Measurements from ENCODE around the gene ANTKMT.

ANTKMT gene

DNA sequence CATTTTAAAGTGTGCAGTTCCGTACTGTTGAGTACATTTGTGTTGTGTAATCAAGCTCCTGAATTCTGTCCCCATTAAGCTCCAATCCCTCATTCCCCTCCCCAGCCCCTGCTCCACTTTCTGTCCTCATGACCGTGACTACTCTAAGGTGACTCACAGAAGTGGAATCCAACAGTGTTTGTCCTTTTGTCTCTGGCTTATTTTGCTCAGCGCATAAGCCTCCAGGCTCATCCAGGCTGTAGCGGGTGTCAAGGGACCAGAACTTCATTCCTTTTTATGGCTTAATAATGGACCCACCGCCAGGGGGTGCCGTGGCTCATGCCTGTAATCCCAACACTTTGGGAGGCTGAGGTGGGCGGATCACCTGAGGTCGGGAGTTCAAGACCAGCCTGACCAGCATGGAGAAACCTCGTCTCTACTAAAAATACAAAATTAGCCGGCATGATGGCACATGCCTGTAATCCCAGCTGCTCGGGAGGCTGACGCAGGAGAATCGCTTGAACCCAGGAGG lies 8.2 kb upstream of the ANTKMT start:
- DNase-seq (ENCODE audit: low read depth in 2 of 3, low spot score in 1 of 3) = peak; percentile 55 to 64 (median 61)

DNA sequence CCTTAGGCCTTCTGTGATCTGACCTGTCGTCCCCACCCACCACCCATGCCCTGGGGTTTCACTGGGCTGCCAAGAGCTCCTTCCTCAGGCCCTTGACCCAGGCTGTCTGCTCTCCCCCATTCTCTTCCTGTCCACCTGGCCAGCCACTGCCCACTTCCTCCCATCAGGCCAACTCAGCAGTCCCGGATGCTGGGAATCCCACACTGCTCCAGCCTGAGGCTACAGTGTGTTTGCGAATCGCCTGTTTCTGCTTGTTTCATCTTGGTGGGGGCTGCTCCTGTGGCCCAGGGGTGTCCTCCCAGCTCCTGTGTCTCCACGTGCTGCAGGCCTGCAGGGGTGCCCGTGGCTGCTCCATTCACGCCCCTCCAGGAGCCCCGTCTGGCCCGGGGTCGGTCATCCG lies 6.9 kb upstream of the ANTKMT start:
- no peak for DNase-seq (ENCODE audit: low read depth in 2 of 3, low spot score in 1 of 3)

DNA sequence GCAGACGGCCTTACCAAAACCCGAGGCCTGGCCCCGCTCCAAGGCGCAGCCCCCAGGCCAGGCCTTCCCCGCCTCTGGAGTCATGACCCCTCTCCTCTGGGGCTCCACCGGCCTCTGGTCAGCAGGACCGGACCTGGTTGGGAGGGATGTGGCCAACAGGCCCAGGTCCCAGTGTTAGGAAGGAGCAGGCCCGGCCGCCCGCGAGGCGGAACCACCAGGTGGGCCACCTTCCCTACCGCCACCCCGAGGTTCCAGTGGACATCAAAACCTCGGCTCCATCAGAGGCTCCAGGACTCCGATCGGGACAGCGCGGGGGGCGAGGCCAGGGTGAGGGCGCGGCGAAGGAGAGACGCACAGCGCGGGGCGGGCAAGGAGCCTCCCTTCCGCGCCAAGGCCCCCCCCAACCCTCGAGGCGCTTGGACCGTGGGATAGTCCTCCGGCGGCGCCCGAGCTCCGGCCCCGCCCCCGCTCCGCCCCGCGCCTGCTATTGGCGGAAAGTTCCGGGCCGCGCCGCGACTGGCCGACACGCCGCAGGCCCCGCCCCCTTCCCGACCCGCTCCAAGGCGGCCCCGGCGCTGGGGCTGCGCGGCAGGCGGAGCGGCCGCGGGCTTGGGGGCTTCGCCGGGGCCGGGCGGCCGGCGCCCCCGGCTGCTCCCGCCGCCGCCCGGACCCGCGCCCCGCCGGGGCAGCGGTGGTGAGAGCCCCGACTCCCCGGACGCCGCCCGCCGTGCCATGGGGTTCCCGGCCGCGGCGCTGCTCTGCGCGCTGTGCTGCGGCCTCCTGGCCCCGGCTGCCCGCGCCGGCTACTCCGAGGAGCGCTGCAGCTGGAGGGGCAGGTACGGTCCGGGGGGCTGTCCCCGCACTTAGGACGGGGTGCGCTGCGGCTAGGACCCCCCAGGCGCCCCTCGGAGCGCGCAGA lies 6.1 kb upstream of the ANTKMT start, which contains the start of gene METRN:
Gene METRN (plus strand): TSS at position 561 of the 919 bp plus-strand sequence. CDS start 172 bp downstream, at position 733.
- peak; percentile 71 to 91 (median 86) for DNase-seq (ENCODE audit: low read depth in 2 of 3, low spot score in 1 of 3)

GRCh38 chr16:715477-716199 lies 5.3 kb upstream of the ANTKMT start:
- no peak for DNase-seq (ENCODE audit: low read depth in 2 of 3, low spot score in 1 of 3)

DNA sequence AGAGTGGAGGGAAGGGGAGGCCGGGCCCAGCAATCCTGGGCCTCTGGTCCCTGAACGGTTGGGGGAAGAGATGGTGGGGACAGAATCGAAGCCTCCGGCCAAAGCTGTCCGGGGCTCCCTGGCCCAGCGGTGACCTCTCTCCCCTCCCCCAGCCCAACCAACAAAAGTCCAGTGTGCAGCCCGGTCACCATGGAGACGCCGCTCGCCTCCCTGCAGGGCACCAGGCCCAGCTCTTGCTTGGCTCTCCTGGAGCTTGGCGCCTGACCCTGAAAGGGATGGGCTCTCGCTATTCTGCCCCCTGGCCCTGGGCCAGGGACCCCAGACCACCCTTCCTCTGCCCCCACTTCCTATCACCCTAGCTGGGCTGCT lies 4.8 kb upstream of the ANTKMT start:
- DNase-seq (ENCODE audit: low read depth in 2 of 3, low spot score in 1 of 3) = no peak

DNA sequence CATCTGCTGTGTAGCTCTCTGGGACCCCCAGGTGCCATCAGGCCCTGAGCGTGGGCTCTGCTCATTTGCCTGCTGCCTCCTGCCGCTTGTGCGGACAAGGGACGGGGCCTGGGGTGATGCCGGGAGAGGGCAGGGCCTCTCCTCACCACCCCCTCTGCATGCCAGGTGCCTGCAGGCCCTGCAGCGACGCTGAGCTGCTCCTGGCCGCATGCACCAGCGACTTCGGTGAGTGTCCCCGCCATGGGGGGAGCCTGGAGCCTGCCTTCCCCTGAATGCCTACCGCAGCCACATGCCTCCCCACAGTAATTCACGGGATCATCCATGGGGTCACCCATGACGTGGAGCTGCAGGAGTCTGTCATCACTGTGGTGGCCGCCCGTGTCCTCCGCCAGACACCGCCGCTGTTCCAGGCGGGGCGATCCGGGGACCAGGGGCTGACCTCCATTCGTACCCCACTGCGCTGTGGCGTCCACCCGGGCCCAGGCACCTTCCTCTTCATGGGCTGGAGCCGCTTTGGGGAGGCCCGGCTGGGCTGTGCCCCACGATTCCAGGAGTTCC lies 4.1 kb upstream of the ANTKMT start:
- DNase-seq (ENCODE audit: low read depth in 2 of 3, low spot score in 1 of 3) = no peak

GRCh38 chr16:717450-718245 lies 3.3 kb upstream of the ANTKMT start:
- DNase-seq (ENCODE audit: low read depth in 2 of 3, low spot score in 1 of 3) = no peak

DNA sequence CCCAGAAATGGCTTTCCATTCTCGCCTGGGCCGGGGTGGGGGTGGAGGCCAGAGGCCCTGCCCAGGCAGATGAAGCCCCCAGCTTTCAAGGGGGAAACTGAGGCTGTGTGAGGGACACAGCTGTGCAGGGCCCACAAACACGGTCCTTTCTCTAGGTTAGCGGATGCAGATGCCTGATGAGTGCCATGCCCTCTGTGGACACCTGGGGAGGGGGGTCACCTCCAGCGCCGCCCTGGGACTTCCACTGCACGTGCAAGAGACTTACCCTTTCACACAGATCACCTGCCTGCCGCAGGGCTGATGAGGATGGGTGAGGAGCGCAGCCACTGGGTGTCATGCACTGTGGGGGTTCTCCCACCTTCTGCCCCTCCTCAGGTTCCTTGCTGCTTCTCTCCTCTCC lies 2.6 kb upstream of the ANTKMT start:
- DNase-seq (ENCODE audit: low read depth in 2 of 3, low spot score in 1 of 3) = no peak

DNA sequence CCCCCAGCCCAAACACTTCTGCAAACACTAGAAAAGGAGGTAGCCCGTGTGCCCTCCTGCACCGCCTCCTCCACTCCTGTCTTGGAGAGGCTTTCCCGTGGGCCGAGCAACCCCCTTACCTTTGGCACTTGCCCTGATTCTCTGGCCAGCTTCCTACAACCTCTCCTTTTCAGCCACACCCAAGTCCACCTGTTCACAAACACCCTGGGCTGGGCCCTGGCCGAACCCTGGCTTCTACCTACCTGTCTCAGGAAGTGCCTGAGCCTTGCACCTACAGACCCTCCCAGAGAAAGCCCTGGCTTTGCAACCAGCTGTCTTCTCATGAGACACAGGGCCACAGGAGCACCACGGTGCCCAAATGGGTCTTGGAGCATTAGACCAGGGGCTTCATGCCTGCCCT lies 2.0 kb upstream of the ANTKMT start:
- no peak for DNase-seq (ENCODE audit: low read depth in 2 of 3, low spot score in 1 of 3)

- no peak for DNase-seq (ENCODE audit: low read depth in 2 of 3, low spot score in 1 of 3)
Observed at GRCh38 chr16:719815-720446, 1.0 kb upstream of the ANTKMT start.

DNA sequence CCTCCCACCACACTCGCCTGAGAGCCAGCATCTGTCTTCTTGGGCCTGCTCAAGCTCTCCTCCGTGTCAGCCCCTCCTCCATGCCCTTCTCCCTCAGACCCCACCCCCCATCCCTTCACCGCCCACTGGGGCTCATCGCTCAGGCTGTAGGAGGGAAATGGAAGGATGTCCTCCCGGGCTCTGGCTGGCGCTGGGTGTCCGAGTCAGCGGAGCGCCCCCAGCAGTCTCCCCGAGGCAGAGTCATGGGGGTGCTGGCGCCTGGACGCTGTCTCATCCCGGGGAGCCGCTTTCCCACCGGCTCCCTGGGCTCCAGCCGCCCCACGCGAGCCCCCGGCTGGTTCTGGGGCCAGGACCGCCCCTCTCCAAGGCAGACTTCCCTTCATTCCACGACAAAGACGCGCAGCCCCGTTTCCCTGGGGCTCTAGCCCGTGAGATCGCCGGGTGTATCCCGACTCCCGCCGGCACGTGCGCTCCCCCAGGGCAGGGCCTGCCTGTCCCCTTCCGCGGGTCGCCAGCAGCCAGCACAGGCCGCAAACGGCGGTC lies 428 bp upstream of the ANTKMT start:
- peak in 1 of 3 donors; percentile 28 for DNase-seq (ENCODE audit: low read depth in 2 of 3, low spot score in 1 of 3)

DNA sequence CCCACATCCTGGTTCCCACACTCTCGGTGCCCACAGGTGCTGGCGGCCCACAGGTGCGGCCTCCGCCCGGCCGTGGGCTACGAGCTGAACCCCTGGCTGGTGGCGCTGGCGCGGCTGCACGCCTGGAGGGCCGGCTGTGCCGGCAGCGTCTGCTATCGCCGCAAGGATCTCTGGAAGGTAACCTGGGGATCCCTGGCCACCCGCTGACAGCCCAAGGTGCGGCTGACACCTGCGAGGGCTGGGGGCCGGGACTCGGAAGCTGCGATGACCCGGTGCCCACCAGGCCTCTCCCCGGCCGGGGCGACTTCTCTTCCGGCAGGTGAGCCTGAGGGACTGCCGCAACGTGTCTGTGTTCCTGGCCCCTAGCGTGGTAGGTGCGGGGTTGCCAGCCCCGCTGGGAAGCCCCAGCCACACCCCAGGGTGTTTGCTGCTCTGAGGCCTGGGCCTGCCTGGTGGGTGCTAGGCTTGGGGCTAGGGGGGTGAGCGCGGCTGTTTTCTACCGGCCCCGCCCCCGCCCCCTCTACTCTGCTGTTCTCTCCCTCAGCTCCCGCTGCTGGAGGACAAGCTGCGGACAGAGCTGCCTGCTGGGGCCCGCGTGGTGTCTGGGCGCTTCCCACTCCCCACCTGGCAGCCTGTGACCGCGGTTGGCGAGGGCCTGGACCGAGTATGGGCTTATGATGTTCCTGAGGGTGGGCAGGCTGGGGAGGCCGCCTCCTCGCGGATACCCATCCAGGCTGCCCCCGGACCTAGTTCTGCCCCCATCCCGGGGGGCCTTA lies 1.0 kb downstream of the ANTKMT start:
- no peak for DNase-seq (ENCODE audit: low read depth in 2 of 3, low spot score in 1 of 3)

- DNase-seq (ENCODE audit: low read depth in 2 of 3, low spot score in 1 of 3) = no peak
Observed at GRCh38 chr16:722835-723633, 2.1 kb downstream of the ANTKMT start.

- DNase-seq (ENCODE audit: low read depth in 2 of 3, low spot score in 1 of 3) = no peak
Observed at GRCh38 chr16:723695-724094, 2.7 kb downstream of the ANTKMT start.

GRCh38 chr16:724188-725040 lies 3.5 kb downstream of the ANTKMT start:
- no peak for DNase-seq (ENCODE audit: low read depth in 2 of 3, low spot score in 1 of 3)

GRCh38 chr16:725041-725376 lies 4.1 kb downstream of the ANTKMT start:
- DNase-seq (ENCODE audit: low read depth in 2 of 3, low spot score in 1 of 3) = no peak

DNA sequence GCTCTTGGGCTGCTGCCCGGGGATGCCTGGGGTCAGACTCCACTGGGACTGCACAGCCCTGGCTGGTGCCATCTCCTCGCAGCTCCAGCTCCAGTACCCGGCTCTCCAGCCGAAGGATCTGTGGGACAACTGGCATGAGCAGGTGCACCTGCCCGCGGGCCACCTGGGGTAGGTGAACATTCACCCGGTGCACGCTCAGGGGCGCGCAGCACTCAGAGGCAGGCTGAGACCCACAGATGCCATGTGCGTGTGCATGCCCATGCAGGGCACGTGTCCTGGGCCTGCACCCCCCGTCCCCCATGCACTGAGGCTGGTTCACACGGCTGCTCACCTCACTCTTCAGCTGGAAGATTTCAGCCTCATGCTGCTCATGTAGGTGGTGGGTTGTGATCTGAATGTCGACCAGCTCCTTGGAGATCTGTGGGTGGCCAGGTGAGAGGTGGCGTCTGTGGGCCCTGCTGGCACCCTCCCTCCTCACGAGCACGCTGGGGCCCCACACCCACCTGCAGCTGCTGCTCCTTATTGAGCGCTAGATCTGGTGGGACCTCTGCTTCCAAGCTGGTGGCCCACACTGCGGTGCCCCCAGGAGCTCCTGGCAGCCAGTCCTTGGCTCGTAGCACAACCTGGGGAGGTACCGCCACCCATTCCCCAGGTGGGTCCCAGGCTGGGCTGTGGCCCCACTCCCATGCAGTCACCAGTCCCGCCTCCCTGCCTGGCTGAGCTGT lies 4.7 kb downstream of the ANTKMT start:
- no peak for DNase-seq (ENCODE audit: low read depth in 2 of 3, low spot score in 1 of 3)

All from stimulated activated CD4-positive, alpha-beta T cell treated with anti-CD3 and anti-CD28 coated beads, Interleukin-12 subunit alpha, Interleukin-12 subunit beta, amount 100 ng/mL, for 48 hours (primary cell).